KOPT-K1 (cell line): ENCODE measurements around the gene PATE1.
"Not testable (repeated sequence)": the region's sequence is repeated elsewhere in the genome, so short reads cannot be mapped to it uniquely, and the experiment has no call there.

Experiments used
- H3K27ac ChIP-seq: fragments of 200-600 bp; sonication (generic); 2 replicates; pipeline ENCODE4 v1.5.1; 2016; ENCODE audit warnings: antibody characterized with exemption, mild to moderate bottlenecking, low read depth, low read length; ENCODE audit not compliant: poor library complexity, severe bottlenecking
- H3K36me3 ChIP-seq: fragments of 200-600 bp; sonication (generic); 2 replicates; pipeline ENCODE4 v1.5.1; 2017; ENCODE audit warnings: antibody characterized with exemption, mild to moderate bottlenecking, low read length, moderate library complexity; ENCODE audit not compliant: insufficient read depth
- H3K9me3 ChIP-seq: fragments of 200-600 bp; sonication (generic); 2 replicates; pipeline ENCODE4 v1.5.1; 2017; ENCODE audit warnings: antibody characterized with exemption, low read length, mild to moderate bottlenecking; ENCODE audit not compliant: insufficient read depth, poor library complexity, severe bottlenecking

Gene PATE1

GRCh38 chr11:125745979-125746378, at the start of gene PATE1:
Gene PATE1, plus strand, starts transcription at chr11:125746279. Its CDS starts 26 bp downstream, at chr11:125746305.
- Histone ChIP-seq H3K9me3 (no peaks in the 10 kb centered on the region), H3K27ac (no peak within 1 kb of the TSS), H3K36me3 (no peaks in the 10 kb centered on the region)

GRCh38 chr11:125701018-125701610, 45.0 kb upstream of the PATE1 start:
- Histone ChIP-seq H3K9me3 (no peaks in the 10 kb centered on the region), H3K27ac (no peak overlapping the region), H3K36me3 (no peaks in the 10 kb centered on the region)

- Histone ChIP-seq H3K9me3 (no peaks in the 10 kb centered on the region), H3K27ac (no peak overlapping the region), H3K36me3 (no peaks in the 10 kb centered on the region)
These were observed 44.0 kb upstream of the PATE1 start for GRCh38 chr11:125701858-125702621.

GRCh38 chr11:125704686-125705085, 41.4 kb upstream of the PATE1 start:
- not testable (repeated sequence) for H3K36me3 ChIP-seq, H3K9me3 ChIP-seq, H3K27ac ChIP-seq

GRCh38 chr11:125720781-125721180, 25.3 kb upstream of the PATE1 start:
- no peaks in the 10 kb centered on the region for H3K36me3 ChIP-seq
- no peaks in the 10 kb centered on the region for H3K9me3 ChIP-seq
- H3K27ac ChIP-seq, result no peak overlapping the region

GRCh38 chr11:125724125-125724524, 22.0 kb upstream of the PATE1 start:
- Histone ChIP-seq H3K27ac (no peak overlapping the region), H3K36me3 (no peaks in the 10 kb centered on the region), H3K9me3 (no peaks in the 10 kb centered on the region)

- H3K27ac ChIP-seq, result no peak overlapping the region
- H3K36me3 ChIP-seq, result no peaks in the 10 kb centered on the region
- H3K9me3 ChIP-seq, result no peaks in the 10 kb centered on the region
These were observed 17.1 kb upstream of the PATE1 start for GRCh38 chr11:125728969-125729368.

GRCh38 chr11:125740617-125741016, 5.5 kb upstream of the PATE1 start:
- Histone ChIP-seq H3K27ac (no peak overlapping the region), H3K36me3 (no peaks in the 10 kb centered on the region), H3K9me3 (peaks cover 11% of the 10 kb centered on the region)

GRCh38 chr11:125743681-125744080, 2.4 kb upstream of the PATE1 start:
- Histone ChIP-seq H3K36me3 (no peaks in the 10 kb centered on the region), H3K27ac (no peak overlapping the region), H3K9me3 (peaks cover 1% of the 10 kb centered on the region)

- no peak overlapping the region for H3K27ac ChIP-seq
- no peaks in the 10 kb centered on the region for H3K9me3 ChIP-seq
- no peaks in the 10 kb centered on the region for H3K36me3 ChIP-seq
These were observed 4.5 kb downstream of the PATE1 start for GRCh38 chr11:125750629-125751028.

- Histone ChIP-seq H3K9me3 (no peaks in the 10 kb centered on the region), H3K27ac (no peak overlapping the region), H3K36me3 (no peaks in the 10 kb centered on the region)
These were observed 10.0 kb downstream of the PATE1 start for GRCh38 chr11:125756050-125756449.

GRCh38 chr11:125762445-125762844, 16.4 kb downstream of the PATE1 start:
- no peak overlapping the region for H3K27ac ChIP-seq
- no peaks in the 10 kb centered on the region for H3K9me3 ChIP-seq
- H3K36me3 ChIP-seq, result no peaks in the 10 kb centered on the region

- H3K36me3 ChIP-seq, result no peaks in the 10 kb centered on the region
- H3K27ac ChIP-seq, result no peak overlapping the region
- H3K9me3 ChIP-seq, result no peaks in the 10 kb centered on the region
These were observed 17.4 kb downstream of the PATE1 start for GRCh38 chr11:125763483-125763882.

- no peaks in the 10 kb centered on the region for H3K9me3 ChIP-seq
- no peaks in the 10 kb centered on the region for H3K36me3 ChIP-seq
- no peak overlapping the region for H3K27ac ChIP-seq
These were observed 20.2 kb downstream of the PATE1 start for GRCh38 chr11:125766251-125766650.

GRCh38 chr11:125768336-125769046, 22.4 kb downstream of the PATE1 start:
- H3K27ac ChIP-seq, result no peak overlapping the region
- H3K36me3 ChIP-seq, result no peaks in the 10 kb centered on the region
- H3K9me3 ChIP-seq, result no peaks in the 10 kb centered on the region
